Kidney glomerular epithelial cell (primary cell): Measurements from ENCODE around the gene MSANTD3.
"Not testable (repeated sequence)": the region's sequence is repeated elsewhere in the genome, so short reads cannot be mapped to it uniquely, and the experiment has no call there.

ENCODE experiments used
- DNase-seq: peaks from one replicate; lab custom pipeline; 2025; lab: John Stamatoyannopoulos, UW

MSANTD3 gene

GRCh38 chr9:100426530-100427365, at the start of gene MSANTD3:
Gene MSANTD3 (plus strand): TSS chr9:100427143. CDS start chr9:100441939, 14,796 bp downstream.
- peak; percentile 69 for DNase-seq

GRCh38 chr9:100379862-100380261, 47.1 kb upstream of the MSANTD3 start:
- peak; percentile 5 for DNase-seq

GRCh38 chr9:100392989-100393388, 34.0 kb upstream of the MSANTD3 start:
- DNase-seq: not testable (repeated sequence)

- DNase-seq: no peak
These were observed 32.8 kb upstream of the MSANTD3 start for GRCh38 chr9:100394032-100394695.

GRCh38 chr9:100394816-100395215, 32.1 kb upstream of the MSANTD3 start:
- no peak for DNase-seq

- DNase-seq: no peak
These were observed 30.2 kb upstream of the MSANTD3 start for GRCh38 chr9:100396769-100397168.

- DNase-seq: no peak
These were observed 29.2 kb upstream of the MSANTD3 start for GRCh38 chr9:100397529-100398266.

- no peak for DNase-seq
These were observed 25.9 kb upstream of the MSANTD3 start for GRCh38 chr9:100401042-100401441.

GRCh38 chr9:100406962-100407361, 20.0 kb upstream of the MSANTD3 start:
- no peak for DNase-seq

- DNase-seq: no peak
These were observed 18.3 kb upstream of the MSANTD3 start for GRCh38 chr9:100408546-100409175.

GRCh38 chr9:100409176-100409556, 17.8 kb upstream of the MSANTD3 start:
- DNase-seq: no peak

- DNase-seq: peak; percentile 91
These were observed 15.3 kb upstream of the MSANTD3 start for GRCh38 chr9:100411472-100412283.

- no peak for DNase-seq
These were observed 13.0 kb upstream of the MSANTD3 start for GRCh38 chr9:100413839-100414420.

GRCh38 chr9:100417815-100418214, 9.1 kb upstream of the MSANTD3 start:
- DNase-seq: no peak

GRCh38 chr9:100419166-100419565, 7.8 kb upstream of the MSANTD3 start:
- DNase-seq: no peak

- not testable (repeated sequence) for DNase-seq
These were observed 5.8 kb upstream of the MSANTD3 start for GRCh38 chr9:100421116-100421515.

- DNase-seq: no peak
These were observed 1.2 kb upstream of the MSANTD3 start for GRCh38 chr9:100425758-100426157.

- peak; percentile 49 for DNase-seq
These were observed 784 bp upstream of the MSANTD3 start for GRCh38 chr9:100426189-100426529.

GRCh38 chr9:100427366-100428263, 672 bp downstream of the MSANTD3 start:
- DNase-seq: peak; percentile 70
